Stimulated activated CD8-positive, alpha-beta memory T cell treated with anti-CD3 and anti-CD28 coated beads, Interleukin-4, amount 100 ng/mL, for 1 hour (primary cell): ENCODE data around the gene PARP16.

ENCODE experiments used
- DNase-seq, 2 donors: peaks; one replicate each; pipeline ENCODE4 v3.0.0-alpha.2; 2020; ENCODE audit warnings: low read depth in 2 of 2, low spot score in 1 of 2

The PARP16 gene

GRCh38 chr15:65312400-65312916 is 25.8 kb upstream of the PARP16 start:
- DNase-seq = no peak

- DNase-seq = no peak
These were observed 25.1 kb upstream of the PARP16 start for GRCh38 chr15:65311760-65312159.

GRCh38 chr15:65310431-65311137 is 23.9 kb upstream of the PARP16 start:
- DNase-seq = no peak

- DNase-seq = no peak
These were observed 23.3 kb upstream of the PARP16 start for GRCh38 chr15:65309882-65310418.

DNA sequence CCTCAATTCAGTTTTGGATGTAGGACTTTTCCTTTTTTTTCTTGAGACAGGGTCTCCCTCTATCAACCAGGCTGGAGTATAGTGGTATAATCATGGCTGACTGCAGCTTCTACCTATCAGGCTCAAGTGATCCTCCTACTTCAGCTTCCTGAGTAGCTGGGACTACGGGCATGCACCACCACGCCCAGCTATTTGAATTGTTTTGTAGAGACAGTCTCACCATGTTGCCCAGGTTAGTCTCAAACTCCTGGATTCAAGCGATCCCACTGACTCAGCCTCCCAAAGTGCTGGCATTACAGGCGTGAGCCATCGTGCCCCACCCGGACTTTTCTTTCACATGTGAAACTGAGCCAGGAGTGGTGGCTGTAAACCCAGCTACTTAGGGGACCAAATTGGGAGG is 21.3 kb upstream of the PARP16 start:
- no peak for DNase-seq

DNA sequence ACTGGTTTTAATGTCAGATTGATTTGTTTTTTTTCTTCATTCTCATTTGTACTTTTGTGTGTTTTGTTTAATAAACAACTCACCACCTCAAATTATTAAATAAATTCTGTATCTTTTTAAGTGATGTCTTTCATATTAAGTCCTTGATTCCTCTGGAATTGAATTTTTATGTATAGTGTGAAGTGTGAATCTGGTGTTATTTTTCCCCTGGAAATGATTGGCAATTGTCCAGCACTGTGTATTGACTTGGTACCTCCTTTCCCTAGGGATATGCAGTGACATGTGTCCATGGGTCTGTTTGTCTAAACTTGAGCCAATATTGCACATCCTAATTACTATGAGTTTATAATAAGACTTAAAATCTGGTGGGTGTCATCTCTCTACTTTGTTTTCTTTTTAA is 19.9 kb upstream of the PARP16 start:
- no peak for DNase-seq

- DNase-seq = no peak
These were observed 19.1 kb upstream of the PARP16 start for GRCh38 chr15:65305776-65306175.

DNA sequence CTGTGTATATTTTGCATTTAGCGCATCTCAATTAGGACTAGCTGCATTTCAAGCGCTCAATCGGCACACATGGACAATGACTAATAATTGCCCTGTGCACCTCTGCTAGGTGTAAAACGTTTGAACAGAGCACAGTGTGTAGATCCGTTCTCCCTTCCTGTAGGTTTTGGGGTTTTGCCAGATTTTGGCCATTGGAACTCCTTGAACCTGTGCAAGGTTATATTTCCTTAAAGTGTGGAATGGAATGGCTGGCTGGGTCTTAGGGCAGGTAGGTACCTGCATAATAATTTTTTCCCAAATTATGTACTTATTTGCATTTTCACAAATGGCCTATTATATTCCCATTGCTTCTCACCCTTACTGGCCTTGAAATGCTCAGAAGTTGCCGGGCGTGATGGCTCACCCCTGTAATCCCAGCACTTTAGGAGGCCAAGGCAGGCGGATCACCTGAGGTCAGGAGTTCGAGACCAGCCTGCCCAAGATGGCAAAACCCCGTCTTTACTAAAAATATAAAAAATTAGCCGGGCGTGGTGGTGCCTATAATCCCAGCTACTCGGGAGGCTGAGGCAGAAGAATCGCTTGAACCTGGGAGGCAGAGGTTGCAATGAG is 18.6 kb upstream of the PARP16 start:
- no peak for DNase-seq

GRCh38 chr15:65304381-65305149 is 17.9 kb upstream of the PARP16 start, which contains the start of gene RNU5B-1:
RNU5B-1 (plus strand) TSS chr15:65304677.
- peak; percentile 32 to 58 for DNase-seq

DNA sequence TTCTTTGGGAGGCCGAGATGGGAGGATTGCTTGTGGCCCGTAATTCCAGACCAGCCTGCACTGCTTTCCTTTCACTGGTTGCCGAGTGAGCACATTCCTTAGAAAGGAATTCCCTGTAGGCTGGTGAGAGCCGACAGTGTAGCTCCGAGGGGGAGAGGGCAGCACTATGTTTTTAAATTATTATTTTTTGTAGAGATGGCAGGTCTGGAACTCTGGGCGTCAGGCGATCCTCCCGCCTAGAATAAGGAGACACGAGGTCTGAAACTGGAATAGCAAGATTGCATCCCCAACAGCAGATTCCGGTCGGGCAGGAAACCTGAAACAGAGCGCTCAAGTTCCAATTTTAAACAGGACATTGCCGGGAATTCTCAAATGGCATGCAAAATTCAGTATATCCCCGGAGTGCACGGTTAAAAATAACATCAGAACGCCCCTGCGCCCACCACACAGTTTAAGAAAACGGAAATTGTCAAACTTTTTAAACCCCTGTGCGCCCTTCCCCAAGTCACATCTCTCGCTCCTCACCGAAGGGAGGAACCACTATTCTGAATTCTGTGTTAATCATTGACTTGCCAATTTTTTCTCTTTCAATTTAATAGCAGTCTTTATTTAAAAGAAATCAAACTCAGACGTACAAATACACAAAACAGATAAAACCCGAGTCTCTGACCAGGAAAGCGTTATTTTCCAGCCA is 17.2 kb upstream of the PARP16 start:
- no peak for DNase-seq

DNA sequence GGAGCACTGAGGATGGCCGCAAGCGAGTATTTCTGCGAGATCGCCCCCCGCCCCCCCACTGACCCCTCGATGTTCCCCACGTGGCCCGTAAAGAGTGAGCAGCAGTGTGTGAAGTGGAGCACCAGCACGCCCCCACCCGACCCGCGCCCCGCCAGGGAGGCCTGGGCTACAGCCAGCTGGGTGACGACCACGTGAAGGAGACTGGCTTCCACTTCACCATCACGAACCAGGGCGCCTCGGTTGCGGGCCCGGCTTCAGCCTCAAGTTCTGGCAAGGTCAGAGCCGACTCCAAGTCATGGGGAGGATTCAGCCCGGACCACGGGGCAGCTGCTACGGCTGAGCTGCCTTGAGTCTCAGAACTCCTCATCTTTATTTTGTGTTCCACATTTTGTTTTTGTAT is 15.4 kb upstream of the PARP16 start:
- DNase-seq = no peak

- DNase-seq = no peak
These were observed 14.3 kb upstream of the PARP16 start for GRCh38 chr15:65300924-65301441.

DNA sequence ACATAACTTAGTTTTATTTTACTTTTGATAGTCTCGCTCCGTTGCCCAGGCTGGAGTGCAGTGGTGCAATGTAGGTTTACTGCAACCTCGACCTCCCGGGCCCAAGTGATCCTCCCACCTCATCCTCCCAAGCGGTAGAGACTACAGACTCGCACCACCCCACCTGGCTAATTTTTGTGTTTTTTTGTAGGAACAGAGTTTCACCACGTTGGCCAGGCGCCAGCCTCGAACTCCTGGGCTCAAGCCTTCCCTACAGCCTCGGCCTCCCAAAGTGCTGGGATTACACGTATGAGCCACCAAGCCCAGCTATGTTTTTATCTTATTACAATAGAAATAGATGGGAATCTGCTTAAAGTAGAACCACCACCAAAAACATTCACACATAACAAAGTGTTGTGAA is 12.0 kb upstream of the PARP16 start:
- no peak for DNase-seq

- no peak for DNase-seq
These were observed 6.3 kb upstream of the PARP16 start for GRCh38 chr15:65292938-65293518.

GRCh38 chr15:65290228-65290627 is 3.5 kb upstream of the PARP16 start:
- DNase-seq = no peak

DNA sequence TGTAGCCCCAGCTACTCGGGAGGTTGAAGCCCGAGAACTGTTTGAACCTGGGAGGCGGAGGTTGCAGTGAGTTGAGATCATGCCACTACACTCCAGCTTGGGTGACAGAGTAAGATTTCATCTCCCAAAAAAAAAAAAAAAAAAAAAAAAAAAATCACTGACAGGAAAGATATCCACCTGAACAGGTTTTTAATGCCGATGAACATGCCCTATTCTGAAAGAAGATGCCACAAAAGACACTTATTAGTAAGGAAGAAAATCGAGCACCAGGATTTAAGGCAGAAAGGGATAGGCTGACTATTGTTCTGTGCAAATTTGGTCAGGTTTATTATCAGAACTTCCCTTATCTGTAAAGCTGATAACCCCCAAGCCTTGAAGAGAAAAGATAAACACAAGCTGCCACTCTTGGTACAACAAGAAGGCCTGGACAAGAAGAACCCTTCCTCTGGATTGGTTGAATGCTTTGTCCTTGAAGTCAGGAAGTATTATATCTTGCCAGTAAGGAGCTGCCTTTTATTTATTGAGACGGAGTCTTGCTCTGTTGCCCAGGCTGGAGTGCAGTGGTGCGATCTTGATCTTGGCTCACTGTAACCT is 2.7 kb upstream of the PARP16 start:
- DNase-seq = no peak

- no peak for DNase-seq
These were observed 805 bp upstream of the PARP16 start for GRCh38 chr15:65287520-65287855.

- DNase-seq = no peak
These were observed 497 bp downstream of the PARP16 start for GRCh38 chr15:65286069-65286703.

GRCh38 chr15:65285291-65286068 is 1.2 kb downstream of the PARP16 start:
- DNase-seq = no peak
